ENCODE results near the gene NXT1.

NXT1 gene

GRCh38 chr20:23361476-23362391 is 11.1 kb downstream of the NXT1 start, which contains the start of gene GZF1:
Gene GZF1, plus strand, starts transcription at chr20:23362182. Its CDS starts 2,202 bp downstream, at chr20:23364384.
- DNase-seq = peak; percentile 94 to 95

- peak; percentile 80 for DNase-seq
Observed at GRCh38 chr20:23362392-23363256, 12.0 kb downstream of the NXT1 start.

GRCh38 chr20:23363257-23363649 is 12.7 kb downstream of the NXT1 start:
- DNase-seq = no peak

- no peak for DNase-seq
Observed at GRCh38 chr20:23365390-23366165, 15.0 kb downstream of the NXT1 start.

- peak; percentile 57 for DNase-seq
Observed at GRCh38 chr20:23366384-23366783, 15.8 kb downstream of the NXT1 start.

- no peak for DNase-seq
Observed at GRCh38 chr20:23367770-23368169, 17.2 kb downstream of the NXT1 start.

- no peak for DNase-seq
Observed at GRCh38 chr20:23368316-23369071, 17.9 kb downstream of the NXT1 start.

- DNase-seq = no peak
Observed at GRCh38 chr20:23369072-23369823, 18.7 kb downstream of the NXT1 start.

- no peak for DNase-seq
Observed at GRCh38 chr20:23370274-23370673, 19.7 kb downstream of the NXT1 start.

GRCh38 chr20:23370873-23371272 is 20.3 kb downstream of the NXT1 start:
- DNase-seq = no peak

- DNase-seq = no peak
Observed at GRCh38 chr20:23371496-23371895, 20.9 kb downstream of the NXT1 start.

GRCh38 chr20:23374441-23374840 is 23.9 kb downstream of the NXT1 start:
- DNase-seq = no peak

GRCh38 chr20:23375827-23376226 is 25.2 kb downstream of the NXT1 start:
- no peak for DNase-seq

- no peak for DNase-seq
Observed at GRCh38 chr20:23379772-23380171, 29.2 kb downstream of the NXT1 start.

GRCh38 chr20:23381876-23382275 is 31.3 kb downstream of the NXT1 start:
- no peak for DNase-seq

GRCh38 chr20:23386304-23387117 is 35.9 kb downstream of the NXT1 start:
- DNase-seq = no peak

GRCh38 chr20:23387118-23387443 is 36.5 kb downstream of the NXT1 start:
- no peak for DNase-seq

GRCh38 chr20:23390091-23390774 is 39.6 kb downstream of the NXT1 start:
- DNase-seq = no peak

- DNase-seq = no peak
Observed at GRCh38 chr20:23391707-23392310, 41.2 kb downstream of the NXT1 start.
